Liver (tissue), 9 donors: ENCODE results near the gene HPD. TPM values are rescaled to one million over a fixed set of nuclear protein-coding genes. Genes with fewer than 3 reads are reported as not detected.

Experiments
- DNase-seq: peaks from one replicate; pipeline ENCODE4 v3.0.0-alpha.2; 2017; ENCODE audit warnings: low spot score
- H3K27ac ChIP-seq, 2 donors: one replicate each; pipeline ENCODE4 v1.7.0; 2013; ENCODE audit warnings: inconsistent platforms in 2 of 2, low read length in 2 of 2, control low read depth in 1 of 2, low read depth in 1 of 2, mild to moderate bottlenecking in 1 of 2
- H3K27me3 ChIP-seq, 4 donors: one replicate each; pipeline versions ENCODE4 v1.6.1 to v1.7.0; 2013; ENCODE audit warnings: low read length in 3 of 4, inconsistent platforms in 1 of 4, mild to moderate bottlenecking in 1 of 4, moderate library complexity in 1 of 4; ENCODE audit not compliant: control insufficient read depth in 4 of 4, insufficient read depth in 4 of 4
- H3K36me3 ChIP-seq, 4 donors: one replicate each; pipeline versions ENCODE4 v1.6.1 to v1.7.0; 2013; ENCODE audit warnings: low read length in 3 of 4, mild to moderate bottlenecking in 3 of 4, low read depth in 1 of 4, moderate library complexity in 1 of 4; ENCODE audit not compliant: control insufficient read depth in 4 of 4, insufficient read depth in 3 of 4
- H3K4me1 ChIP-seq, 4 donors: one replicate each; pipeline versions ENCODE4 v1.6.1 to v1.7.0; 2013; ENCODE audit warnings: low read length in 3 of 4, mild to moderate bottlenecking in 3 of 4, moderate library complexity in 1 of 4; ENCODE audit not compliant: control insufficient read depth in 4 of 4, insufficient read depth in 4 of 4
- H3K4me3 ChIP-seq, 3 donors: one replicate each; pipeline versions ENCODE4 v1.6.1 to v1.7.0; 2013; ENCODE audit warnings: low read length in 3 of 3, control low read depth in 1 of 3, low read depth in 1 of 3, mild to moderate bottlenecking in 1 of 3
- H3K9ac ChIP-seq, 2 donors: one replicate each; pipeline ENCODE4 v1.7.0; 2013; ENCODE audit warnings: low read length in 2 of 2, mild to moderate bottlenecking in 2 of 2, moderate library complexity in 2 of 2, control low read depth in 1 of 2, low read depth in 1 of 2
- H3K9me3 ChIP-seq, 4 donors: one replicate each; pipeline versions ENCODE4 v1.6.1 to v1.7.0; 2013; ENCODE audit warnings: low read length in 3 of 4; ENCODE audit not compliant: control insufficient read depth in 4 of 4
- CTCF ChIP-seq: fragments of 150-350 bp; IDR thresholded peaks from 2 replicates; pipeline ENCODE4 v1.5.1; 2017; ENCODE audit warnings: improper control_type of control experiment, low read depth, low read length; ENCODE audit not compliant: missing input control
- GABPA ChIP-seq, 2 donors: IDR thresholded peaks in 1 of 2; conservative IDR thresholded peaks in 1 of 2; 2 replicates each; pipeline ENCODE4 v1.6.1; 2016; ENCODE audit warnings: antibody characterized with exemption in 2 of 2, mild to moderate bottlenecking in 1 of 2, moderate library complexity in 1 of 2
- HNF4A ChIP-seq, 2 donors: conservative IDR thresholded peaks; 2 replicates each; pipeline ENCODE4 v1.6.1; 2016; ENCODE audit warnings: antibody characterized with exemption in 2 of 2, mild to moderate bottlenecking in 2 of 2
- JUND ChIP-seq, 2 donors: IDR thresholded peaks; 2 replicates each; pipeline ENCODE4 v1.6.1; 2016; ENCODE audit warnings: antibody characterized with exemption in 2 of 2
- RAD21 ChIP-seq, 2 donors: IDR thresholded peaks; 2 replicates each; pipeline ENCODE4 v1.6.1; 2016; ENCODE audit warnings: antibody characterized with exemption in 2 of 2, mild to moderate bottlenecking in 2 of 2
- REST ChIP-seq: IDR thresholded peaks from 2 replicates; pipeline ENCODE4 v1.6.1; 2016; ENCODE audit warnings: antibody characterized with exemption, mild to moderate bottlenecking
- RXRA ChIP-seq, 2 donors: IDR thresholded peaks; 2 replicates each; pipeline ENCODE4 v1.6.1; 2017 to 2018; ENCODE audit warnings: antibody characterized with exemption in 2 of 2, mild to moderate bottlenecking in 1 of 2
- SP1 ChIP-seq: IDR thresholded peaks from 2 replicates; pipeline ENCODE4 v1.6.1; 2018; ENCODE audit warnings: antibody characterized with exemption, mild to moderate bottlenecking
- TAF1 ChIP-seq: conservative IDR thresholded peaks from 2 replicates; pipeline ENCODE4 v1.6.1; 2016; ENCODE audit warnings: antibody characterized with exemption, mild to moderate bottlenecking
- YY1 ChIP-seq: IDR thresholded peaks from 2 replicates; pipeline ENCODE4 v1.6.1; 2016; ENCODE audit warnings: antibody characterized with exemption, mild to moderate bottlenecking
- WGBS: extraction: QIAGEN DNeasy Blood & Tissue Kit; methylation state at CpG from one replicate; pipeline ENCODE4 v1.1.7; 2013; 5-methylcytosine and 5-hydroxymethylcytosine counted together
- polyA plus RNA-seq, 2 donors: library from polyadenylated mRNA; stranded (reverse) in 1 of 2; unstranded in 1 of 2; fragments of 200-250 nt in 1 of 2; fragments of >200 nt in 1 of 2; fragmentation: Nextera tagmentation in 1 of 2; extraction: Ambion mirVana in 1 of 2; gene quantifications; one replicate each; pipeline versions ENCODE4 v1.2.1 to v1.2.3, GENCODE V29; 2013 to 2015
- total RNA-seq, 2 donors: library from RNA; depleted of rRNA; stranded (reverse); fragments of >200 nt; gene quantifications; one replicate each; pipeline ENCODE4 v1.2.3, GENCODE V29; 2014
- donor health status: healthy.
- donor health status: healthy.
- donor health status: healthy.
- donor health status: healthy.
- donor health status: healthy.

Gene HPD
- total and polyA plus RNA-seq, 4 donors: 31.3 to 812 (median 509) TPM

- TF ChIP-seq REST: peak; percentile 94
- TF ChIP-seq YY1: peak; percentile 91
- TF ChIP-seq TAF1: peak; percentile 40
- peak; percentile 87 to 92 for TF ChIP-seq RXRA (IDR thresholded peaks at IDR 0.05)
- TF ChIP-seq GABPA (IDR thresholded peaks at IDR 0.05 in 1 of 2, conservative IDR thresholded peaks at IDR 0.05 in 1 of 2): peak in 1 of 2 donors; percentile 90
Observed at GRCh38 chr12:121796855-121797751, 61.6 kb downstream of the HPD start (continued).

DNA sequence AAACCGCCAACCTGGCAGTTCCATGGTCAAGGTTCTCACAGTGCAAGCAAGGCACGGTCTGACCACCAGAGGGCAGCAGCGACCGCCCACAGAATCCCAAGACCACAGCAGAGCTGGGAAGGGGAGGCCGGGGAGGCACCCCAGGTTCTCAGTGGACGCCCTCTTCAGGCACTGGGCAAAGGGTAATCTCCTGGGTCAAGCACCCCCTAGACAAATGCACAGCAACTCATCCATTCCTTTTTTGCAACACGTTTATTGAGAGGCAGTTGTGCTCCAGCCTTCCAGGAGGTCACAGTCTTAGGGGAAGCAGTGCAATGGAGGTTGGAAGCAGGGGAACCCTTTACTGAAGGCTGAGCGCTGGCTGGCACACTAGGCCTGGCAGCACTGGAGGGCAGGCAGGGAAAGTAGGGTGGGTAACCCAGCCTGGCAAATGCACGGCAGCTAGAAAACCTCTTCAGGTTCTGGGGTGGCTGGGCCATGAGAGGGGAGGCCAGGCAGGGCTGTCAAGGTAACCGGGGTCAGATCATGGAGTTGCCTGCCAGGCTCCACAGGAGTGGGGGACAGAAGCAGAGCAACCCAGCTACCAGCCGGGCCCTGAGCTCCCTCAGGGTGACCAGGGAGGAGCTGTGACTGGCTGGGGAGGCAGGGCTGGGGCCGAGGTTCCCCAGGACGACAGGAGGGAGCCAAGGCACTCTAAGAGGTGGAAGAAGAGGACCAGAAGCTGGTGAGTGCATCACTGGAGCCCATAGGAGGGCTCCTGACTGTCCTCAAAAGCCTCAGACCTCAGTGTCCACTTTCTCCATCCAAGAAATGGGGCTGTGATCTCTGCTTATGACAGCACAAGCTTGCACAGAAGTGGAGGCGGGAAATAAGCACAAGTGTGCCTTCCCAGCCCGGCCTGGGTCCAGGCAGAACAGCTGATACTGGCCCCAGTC lies 63.4 kb downstream of the HPD start:
- Histone ChIP-seq H3K27me3 (no peaks in the 10 kb centered on the region), H3K27ac (peak overlapping the region; percentile 92), H3K9ac (peak overlapping the region in 1 of 2 donors; percentile 73), H3K9me3 (no peaks in the 10 kb centered on the region), H3K4me3 (no peak overlapping the region), H3K36me3 (no peaks in the 10 kb centered on the region), H3K4me1 (peaks cover 16 to 62% (median 53%) of the 10 kb centered on the region in 4 donors)
- WGBS: 25% methylated on average over 15 of the region's 15 CpGs
- TF ChIP-seq HNF4A (conservative IDR thresholded peaks at IDR 0.05) (peak; percentile 54 to 81), TAF1 (no peak), JUND (IDR thresholded peaks at IDR 0.05) (no peak), REST (no peak), RXRA (IDR thresholded peaks at IDR 0.05) (peak in 1 of 2 donors; percentile 47), RAD21 (IDR thresholded peaks at IDR 0.05) (peak; percentile 97 to 98), YY1 (peak; percentile 49), CTCF (peak; percentile 99), SP1 (peak; percentile 45)
- DNase-seq: peak; percentile 97
